ENCODE data around the gene CCR6.

DNA sequence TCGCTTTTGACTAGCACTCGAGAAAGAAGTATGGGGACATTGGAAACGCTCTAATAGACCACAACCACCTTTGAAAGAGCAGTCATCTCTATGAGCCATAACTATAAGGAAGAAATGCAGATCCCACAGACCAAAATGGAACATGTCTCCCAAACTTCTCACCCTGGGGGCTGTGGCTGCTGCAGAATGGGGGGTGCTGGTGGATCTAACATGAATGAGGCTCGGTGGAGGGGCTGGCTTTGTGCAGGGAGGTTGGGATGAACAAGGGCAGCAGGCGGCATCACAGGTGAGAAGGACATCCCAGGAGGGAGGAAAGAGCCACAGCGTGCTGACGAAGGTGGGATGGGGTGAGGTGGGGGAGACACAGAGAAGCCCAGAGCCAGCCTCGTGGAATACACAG lies 10.5 kb upstream of the CCR6 start:
- TF ChIP-seq POLR2AphosphoS5 (IDR thresholded peaks at IDR 0.05; ENCODE audit: low read depth, low read length) (no peak), TCF7L2 (IDR thresholded peaks at IDR 0.05; ENCODE audit: low read depth, low read length) (no peak)
- TF ChIP-seq, protein P1, sequence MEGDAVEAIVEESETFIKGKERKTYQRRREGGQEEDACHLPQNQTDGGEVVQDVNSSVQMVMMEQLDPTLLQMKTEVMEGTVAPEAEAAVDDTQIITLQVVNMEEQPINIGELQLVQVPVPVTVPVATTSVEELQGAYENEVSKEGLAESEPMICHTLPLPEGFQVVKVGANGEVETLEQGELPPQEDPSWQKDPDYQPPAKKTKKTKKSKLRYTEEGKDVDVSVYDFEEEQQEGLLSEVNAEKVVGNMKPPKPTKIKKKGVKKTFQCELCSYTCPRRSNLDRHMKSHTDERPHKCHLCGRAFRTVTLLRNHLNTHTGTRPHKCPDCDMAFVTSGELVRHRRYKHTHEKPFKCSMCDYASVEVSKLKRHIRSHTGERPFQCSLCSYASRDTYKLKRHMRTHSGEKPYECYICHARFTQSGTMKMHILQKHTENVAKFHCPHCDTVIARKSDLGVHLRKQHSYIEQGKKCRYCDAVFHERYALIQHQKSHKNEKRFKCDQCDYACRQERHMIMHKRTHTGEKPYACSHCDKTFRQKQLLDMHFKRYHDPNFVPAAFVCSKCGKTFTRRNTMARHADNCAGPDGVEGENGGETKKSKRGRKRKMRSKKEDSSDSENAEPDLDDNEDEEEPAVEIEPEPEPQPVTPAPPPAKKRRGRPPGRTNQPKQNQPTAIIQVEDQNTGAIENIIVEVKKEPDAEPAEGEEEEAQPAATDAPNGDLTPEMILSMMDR (IDR thresholded peaks at IDR 0.05): no peak
